ENCODE results near the gene DCDC2B.
"Not testable (repeated sequence)": the region's sequence is repeated elsewhere in the genome, so short reads cannot be mapped to it uniquely, and the experiment has no call there.

The DCDC2B gene

GRCh38 chr1:32208891-32209328 is at the start of gene DCDC2B:
DCDC2B (plus strand) TSS chr1:32209089; CDS start chr1:32209094, 5 bp downstream.
- no peak for DNase-seq

DNA sequence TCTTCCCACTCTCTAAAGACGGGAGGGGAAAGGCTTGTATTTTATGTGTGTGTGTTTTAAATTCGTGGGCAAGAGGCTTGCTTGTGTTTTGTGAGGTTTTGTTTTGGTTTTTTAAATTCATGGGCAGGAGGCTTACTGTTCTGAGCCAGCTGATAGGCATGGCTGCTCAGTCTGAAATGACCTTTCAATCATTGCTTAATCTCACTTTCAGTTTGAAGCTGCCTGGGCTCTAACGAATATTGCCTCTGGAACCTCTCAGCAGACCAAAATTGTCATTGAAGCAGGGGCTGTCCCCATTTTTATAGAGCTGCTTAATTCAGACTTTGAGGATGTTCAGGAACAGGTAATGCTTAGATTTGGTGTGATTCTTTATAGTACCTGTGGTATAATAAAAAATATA is 49.7 kb upstream of the DCDC2B start:
- no peak for DNase-seq

DNA sequence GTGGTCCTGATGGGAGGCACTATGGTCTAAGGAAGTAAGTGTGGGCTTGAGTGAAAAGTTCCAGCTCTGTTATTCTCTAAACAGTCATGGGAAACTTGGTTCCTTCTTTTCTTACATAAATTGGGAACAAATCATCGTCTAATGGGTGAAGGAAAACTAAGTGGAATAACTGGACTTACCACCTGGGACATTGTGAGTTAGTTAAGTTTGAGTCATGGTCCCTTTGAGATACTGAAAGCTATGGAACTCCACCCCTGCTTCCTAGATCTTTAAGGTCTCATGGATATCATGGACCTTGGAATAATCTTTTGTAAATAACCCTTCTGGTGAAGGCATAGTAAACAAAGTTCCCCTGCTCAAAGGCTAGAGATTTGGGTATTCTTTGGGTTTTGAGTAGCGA is 45.5 kb upstream of the DCDC2B start:
- no peak for DNase-seq

- DNase-seq = not testable (repeated sequence)
These were observed 43.3 kb upstream of the DCDC2B start for GRCh38 chr1:32165633-32166032.

GRCh38 chr1:32170991-32171390 is 37.9 kb upstream of the DCDC2B start:
- no peak for DNase-seq

- no peak for DNase-seq
These were observed 36.2 kb upstream of the DCDC2B start for GRCh38 chr1:32172621-32173245.

DNA sequence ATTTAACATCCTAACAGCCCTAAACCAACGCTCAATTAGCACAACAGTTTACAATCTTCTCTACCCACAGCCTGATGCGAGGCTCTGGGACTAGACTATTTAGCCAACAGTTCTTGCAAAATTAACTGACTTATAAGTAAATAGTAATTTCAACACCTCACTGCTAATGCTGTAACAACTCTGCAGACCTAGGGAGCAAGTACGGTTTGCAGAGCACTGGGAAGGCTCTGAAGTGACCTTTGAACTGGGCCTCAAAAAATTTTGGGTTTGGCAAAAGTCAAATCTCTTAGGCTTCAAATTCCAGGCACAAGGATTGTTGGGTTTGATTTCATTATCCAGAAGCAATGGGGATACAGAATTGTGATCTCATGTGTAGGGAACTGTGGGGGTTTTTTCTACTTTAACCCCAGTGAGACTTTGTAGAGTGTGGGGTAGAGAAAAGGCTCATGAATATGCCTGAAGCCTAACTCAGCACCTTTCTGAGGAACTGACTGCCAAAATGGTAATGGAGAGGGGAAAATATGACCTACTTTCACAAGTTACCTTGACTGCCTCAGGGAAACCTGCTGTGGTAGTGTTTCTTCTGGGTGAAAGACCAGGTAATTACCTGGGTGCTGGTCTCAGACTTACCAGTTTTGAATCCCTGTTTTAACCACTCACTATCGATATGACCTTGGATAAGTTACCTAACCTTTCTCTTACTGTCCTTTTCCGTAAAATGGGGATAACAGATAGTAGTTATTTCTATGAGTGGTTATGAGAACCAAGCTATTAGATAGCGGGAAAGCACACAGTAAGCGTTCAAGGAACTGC is 30.3 kb upstream of the DCDC2B start:
- DNase-seq = no peak

- DNase-seq = peak; percentile 57
These were observed 29.8 kb upstream of the DCDC2B start for GRCh38 chr1:32179193-32179442.

DNA sequence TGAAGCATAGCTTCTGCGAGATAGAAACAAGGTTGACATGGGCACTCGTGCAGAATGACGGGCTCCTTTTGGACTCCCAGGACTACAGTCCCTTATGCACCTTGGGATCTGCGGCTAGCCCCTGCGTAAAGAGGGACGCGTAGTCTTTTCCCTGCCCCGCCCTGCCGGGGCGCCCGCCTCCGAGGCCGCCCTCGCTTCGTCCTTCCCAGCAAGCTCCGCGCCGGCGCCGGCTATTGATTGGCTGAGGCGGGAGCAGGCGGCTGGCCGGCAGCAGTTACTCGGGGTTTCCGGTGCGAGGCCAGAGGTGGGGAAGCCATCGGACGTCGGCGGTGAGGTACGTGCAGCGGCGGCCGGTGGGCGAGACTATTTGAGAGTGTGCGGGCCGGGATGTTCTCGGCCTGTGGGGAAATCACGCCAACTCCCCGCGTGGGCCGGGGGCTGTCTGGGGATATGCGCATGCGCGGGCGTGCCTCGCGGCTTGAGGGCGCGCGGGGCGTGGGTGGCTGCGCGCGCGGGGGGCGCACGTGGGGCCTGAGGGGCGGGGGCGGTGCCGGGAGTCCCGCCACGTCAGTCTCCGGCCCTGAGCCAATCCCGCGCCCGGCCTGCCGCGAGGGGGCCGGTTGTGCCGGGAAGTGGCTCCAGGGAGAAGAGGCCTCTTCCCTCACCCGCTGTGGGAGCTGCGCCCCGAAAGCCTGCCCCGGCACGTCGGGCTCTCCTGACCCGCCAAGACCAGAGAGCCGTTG is 29.3 kb upstream of the DCDC2B start, which contains the start of gene TXLNA:
Gene TXLNA (plus strand): TSS at position 233 of the 743 bp plus-strand sequence. CDS start 671 bp downstream, outside the sequence.
- peak; percentile 57 for DNase-seq

DNA sequence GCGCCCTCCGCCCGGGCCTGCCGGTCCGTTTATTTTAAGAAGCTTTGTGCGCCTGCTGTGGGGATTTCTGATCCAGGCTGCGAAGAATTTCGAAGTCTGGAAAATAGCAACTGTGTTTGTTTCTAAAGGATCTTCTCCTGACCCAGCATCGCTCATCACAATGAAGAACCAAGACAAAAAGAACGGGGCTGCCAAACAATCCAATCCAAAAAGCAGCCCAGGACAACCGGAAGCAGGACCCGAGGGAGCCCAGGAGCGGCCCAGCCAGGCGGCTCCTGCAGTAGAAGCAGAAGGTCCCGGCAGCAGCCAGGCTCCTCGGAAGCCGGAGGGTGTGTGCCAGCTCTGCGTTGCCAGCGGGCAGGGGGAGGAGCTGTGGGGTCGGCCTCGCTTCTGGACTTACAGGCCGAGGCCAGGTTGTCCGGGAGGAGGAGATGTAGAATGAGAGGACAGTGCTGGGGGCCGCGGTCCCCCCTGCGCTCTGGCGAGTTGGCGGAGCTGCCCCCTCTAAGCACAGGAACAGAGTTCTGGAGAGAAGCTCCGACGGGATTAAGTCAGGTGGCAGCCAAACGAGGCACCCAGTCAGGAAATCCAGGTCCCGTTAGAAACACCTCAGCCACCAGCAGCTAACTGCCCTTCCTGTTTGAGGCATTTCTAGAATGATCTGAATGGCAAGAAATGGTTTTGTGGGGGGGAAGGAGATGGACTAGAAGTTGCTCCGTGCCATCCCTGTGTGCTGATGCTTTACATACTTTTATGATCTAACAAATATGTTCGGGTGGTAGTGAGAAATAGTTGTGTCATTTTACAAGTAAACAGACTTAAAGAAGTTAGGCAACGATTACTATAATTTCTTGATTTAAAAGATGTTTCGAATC is 28.5 kb upstream of the DCDC2B start:
- no peak for DNase-seq

DNA sequence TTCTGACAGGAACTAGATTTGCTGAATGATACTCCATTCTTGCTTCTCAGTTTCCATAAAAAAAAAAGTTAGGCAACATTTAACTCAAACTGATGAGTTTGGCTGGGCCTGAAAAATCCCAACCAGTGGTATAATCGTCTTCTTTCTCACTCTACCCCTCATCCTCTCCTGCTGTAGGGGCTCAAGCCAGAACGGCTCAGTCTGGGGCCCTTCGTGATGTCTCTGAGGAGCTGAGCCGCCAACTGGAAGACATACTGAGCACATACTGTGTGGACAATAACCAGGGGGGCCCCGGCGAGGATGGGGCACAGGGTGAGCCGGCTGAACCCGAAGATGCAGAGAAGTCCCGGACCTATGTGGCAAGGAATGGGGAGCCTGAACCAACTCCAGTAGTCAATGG is 27.8 kb upstream of the DCDC2B start:
- DNase-seq = no peak

GRCh38 chr1:32181563-32181962 is 27.3 kb upstream of the DCDC2B start:
- no peak for DNase-seq

GRCh38 chr1:32182060-32182459 is 26.8 kb upstream of the DCDC2B start:
- no peak for DNase-seq

DNA sequence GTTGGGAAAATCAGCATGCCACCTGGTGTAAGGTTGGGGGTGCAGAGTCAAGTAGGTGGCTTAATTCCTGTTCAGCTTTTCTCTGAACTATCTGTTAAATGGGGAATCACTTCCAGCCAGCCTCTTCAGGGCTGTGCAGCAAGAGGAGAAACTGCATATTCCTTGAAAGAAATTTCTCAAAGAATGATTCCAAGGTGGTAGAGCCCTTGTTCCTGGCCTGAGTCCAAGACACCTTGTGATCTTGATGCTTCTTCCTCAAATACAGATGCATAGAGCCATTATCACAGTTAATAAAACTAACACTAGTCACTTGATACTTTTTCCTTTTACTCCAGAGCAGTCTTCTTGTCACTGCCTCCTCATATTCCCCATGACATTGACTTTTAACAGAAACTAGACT is 24.2 kb upstream of the DCDC2B start:
- no peak for DNase-seq

DNA sequence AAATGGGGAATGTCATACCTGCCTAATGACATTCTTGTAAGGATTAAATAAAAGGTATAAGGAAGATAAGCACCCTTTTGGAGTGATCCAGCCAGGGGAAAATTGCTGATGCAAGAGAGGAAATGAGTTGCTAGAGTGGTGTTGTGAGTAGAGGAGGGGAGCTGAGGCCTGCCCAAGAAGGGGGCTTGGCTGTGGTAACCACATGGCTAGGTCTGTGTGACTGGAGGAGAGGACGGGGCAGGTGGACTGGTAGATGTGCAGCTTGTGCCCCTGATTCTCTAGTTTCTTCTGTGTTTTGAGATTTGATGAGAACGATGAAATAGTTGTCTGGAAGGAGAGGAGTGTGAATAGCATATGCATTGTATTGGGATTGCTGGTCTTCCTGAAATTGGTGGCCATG is 22.8 kb upstream of the DCDC2B start:
- no peak for DNase-seq

GRCh38 chr1:32186491-32186890 is 22.4 kb upstream of the DCDC2B start:
- DNase-seq = no peak

- DNase-seq = no peak
These were observed 21.0 kb upstream of the DCDC2B start for GRCh38 chr1:32187850-32188249.

DNA sequence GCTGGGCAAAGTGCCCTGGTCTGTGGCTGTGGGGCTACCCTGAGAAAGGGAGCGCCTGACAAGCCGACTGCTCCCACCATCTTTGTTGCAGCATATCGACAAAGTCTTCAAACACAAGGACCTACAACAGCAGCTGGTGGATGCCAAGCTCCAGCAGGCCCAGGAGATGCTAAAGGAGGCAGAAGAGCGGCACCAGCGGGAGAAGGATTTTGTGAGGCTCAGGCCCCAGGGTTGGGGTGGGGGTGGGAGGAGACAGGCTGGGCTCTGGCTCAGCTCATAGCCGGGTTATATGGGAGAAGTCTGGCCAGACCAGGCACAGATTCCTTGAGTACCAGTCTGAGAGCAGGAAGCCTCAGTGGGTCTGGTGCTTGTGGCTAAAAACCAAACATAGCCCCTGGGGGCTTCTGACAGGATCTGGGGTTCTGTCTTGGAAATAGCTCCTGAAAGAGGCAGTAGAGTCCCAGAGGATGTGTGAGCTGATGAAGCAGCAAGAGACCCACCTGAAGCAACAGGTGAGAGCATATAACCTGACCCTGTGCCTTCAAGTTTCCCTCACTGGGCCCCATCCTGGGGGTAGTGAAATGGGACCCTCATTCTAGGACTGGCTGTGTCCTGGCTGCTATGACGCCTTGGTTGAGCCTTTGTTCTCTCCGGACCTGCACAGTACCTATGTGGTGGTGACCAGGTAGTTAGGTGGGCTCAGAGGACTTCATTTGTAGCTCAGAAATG is 16.5 kb upstream of the DCDC2B start:
- DNase-seq = no peak

DNA sequence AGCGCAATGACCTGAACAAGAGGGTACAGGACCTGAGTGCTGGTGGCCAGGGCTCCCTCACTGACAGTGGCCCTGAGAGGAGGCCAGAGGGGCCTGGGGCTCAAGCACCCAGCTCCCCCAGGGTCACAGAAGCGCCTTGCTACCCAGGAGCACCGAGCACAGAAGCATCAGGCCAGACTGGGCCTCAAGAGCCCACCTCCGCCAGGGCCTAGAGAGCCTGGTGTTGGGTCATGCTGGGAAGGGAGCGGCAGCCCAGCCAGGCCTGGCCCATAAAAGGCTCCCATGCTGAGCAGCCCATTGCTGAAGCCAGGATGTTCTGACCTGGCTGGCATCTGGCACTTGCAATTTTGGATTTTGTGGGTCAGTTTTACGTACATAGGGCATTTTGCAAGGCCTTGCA is 13.9 kb upstream of the DCDC2B start:
- DNase-seq = no peak

GRCh38 chr1:32195531-32195930 is 13.4 kb upstream of the DCDC2B start:
- DNase-seq = no peak

- no peak for DNase-seq
These were observed 12.7 kb upstream of the DCDC2B start for GRCh38 chr1:32195972-32196823.
